ENCODE results near the gene SPZ1. TPM values are rescaled to one million over a fixed set of nuclear protein-coding genes. Genes with fewer than 3 reads are reported as not detected.

The SPZ1 gene
- total RNA-seq, 1 donor from 2014 or later = not detected

DNA sequence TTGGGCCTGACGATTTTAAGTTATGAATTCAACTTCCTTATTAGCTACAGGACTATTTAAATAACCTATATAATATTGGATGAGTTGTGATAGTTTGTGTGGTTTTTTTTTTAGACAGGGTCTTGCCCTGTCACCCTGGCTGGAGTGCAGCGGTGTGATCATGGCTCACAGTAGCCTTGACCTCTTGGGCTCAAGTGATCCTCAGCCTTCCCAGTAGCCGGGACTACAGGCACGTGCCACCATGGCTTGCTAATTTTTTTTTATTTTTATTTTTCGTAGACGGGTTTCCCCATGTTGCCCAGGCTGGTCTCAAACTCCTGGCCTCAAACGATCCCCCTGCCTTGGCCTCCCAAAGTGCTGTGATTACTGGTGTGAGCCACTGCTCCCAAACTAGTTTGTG lies 17.6 kb downstream of the SPZ1 start:
- no peaks in the 10 kb centered on the region for H3K9me3 Mint-ChIP-seq
- H3K4me3 Mint-ChIP-seq = no peak overlapping the region
- H3K36me3 Mint-ChIP-seq (ENCODE audit: low read depth) = no peaks in the 10 kb centered on the region
- TF ChIP-seq, protein P1, sequence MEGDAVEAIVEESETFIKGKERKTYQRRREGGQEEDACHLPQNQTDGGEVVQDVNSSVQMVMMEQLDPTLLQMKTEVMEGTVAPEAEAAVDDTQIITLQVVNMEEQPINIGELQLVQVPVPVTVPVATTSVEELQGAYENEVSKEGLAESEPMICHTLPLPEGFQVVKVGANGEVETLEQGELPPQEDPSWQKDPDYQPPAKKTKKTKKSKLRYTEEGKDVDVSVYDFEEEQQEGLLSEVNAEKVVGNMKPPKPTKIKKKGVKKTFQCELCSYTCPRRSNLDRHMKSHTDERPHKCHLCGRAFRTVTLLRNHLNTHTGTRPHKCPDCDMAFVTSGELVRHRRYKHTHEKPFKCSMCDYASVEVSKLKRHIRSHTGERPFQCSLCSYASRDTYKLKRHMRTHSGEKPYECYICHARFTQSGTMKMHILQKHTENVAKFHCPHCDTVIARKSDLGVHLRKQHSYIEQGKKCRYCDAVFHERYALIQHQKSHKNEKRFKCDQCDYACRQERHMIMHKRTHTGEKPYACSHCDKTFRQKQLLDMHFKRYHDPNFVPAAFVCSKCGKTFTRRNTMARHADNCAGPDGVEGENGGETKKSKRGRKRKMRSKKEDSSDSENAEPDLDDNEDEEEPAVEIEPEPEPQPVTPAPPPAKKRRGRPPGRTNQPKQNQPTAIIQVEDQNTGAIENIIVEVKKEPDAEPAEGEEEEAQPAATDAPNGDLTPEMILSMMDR (conservative IDR thresholded peaks at IDR 0.05) = no peak
- no peak for DNase-seq (ENCODE audit: low read depth, low spot score)
- H3K27me3 Mint-ChIP-seq (ENCODE audit: low read depth) = no peaks in the 10 kb centered on the region
- H3K4me1 Mint-ChIP-seq = no peaks in the 10 kb centered on the region
- no peak overlapping the region for H3K27ac Mint-ChIP-seq (ENCODE audit: unreplicated experiment)

DNA sequence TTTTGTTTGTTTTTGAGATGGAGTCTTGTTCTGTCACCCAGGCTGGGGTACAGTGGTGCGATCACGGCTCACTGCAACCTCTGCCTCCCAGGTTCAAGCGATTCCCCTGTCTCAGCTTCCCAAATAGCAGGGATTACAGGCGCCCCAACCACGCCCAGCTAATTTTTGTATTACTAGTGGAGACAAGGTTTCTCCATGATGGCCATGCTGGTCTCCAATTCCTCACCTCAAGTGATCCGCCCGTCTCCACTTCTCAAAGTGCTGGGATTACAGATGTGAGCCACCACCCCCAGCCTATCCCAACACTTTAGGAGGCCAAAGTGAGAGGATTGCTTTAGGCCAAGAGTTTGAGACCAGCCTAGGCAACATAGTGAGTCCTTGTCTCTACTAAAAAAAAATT lies 19.3 kb downstream of the SPZ1 start:
- Mint-ChIP-seq H3K27me3 (ENCODE audit: low read depth) (no peaks in the 10 kb centered on the region), H3K36me3 (ENCODE audit: low read depth) (no peaks in the 10 kb centered on the region), H3K27ac (ENCODE audit: unreplicated experiment) (no peak overlapping the region), H3K4me1 (no peaks in the 10 kb centered on the region), H3K4me3 (no peak overlapping the region), H3K9me3 (no peaks in the 10 kb centered on the region)
- no peak for DNase-seq (ENCODE audit: low read depth, low spot score)
- TF ChIP-seq, protein P1 (conservative IDR thresholded peaks at IDR 0.05) = no peak

DNA sequence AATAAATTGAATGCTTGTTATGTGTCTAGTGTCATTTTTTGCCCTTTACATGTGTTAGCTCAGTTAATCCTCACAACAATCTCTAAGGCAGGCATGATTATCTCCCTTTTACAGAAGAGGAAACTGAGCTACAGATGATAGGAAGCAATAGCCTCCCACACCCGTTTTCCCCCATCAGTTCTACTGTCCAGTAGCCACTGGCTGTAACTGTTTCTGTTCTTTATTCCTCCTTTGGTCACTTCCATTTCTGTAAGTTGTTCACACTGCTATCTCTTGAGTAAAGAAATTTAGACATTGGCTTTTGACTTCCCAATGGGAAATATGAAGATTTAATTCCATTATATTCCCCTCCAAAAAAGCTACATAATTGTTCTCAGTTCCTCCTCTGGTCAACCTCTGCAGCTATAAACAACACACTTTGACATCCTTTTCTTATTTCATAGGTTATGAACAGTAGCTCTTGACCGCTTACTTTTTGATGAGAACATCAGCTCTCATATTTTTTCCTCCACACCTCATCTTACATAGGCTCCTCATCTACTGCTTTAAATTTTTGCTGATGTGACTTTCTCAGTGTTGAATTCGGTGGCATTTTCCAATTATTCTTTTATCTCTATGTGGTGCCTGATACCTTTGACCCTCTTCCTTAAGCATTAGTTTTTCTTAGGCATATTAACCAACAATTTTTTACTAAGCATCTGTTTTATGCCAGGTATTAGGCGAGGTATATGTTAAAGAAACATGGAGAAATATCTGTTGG lies 21.4 kb downstream of the SPZ1 start:
- no peaks in the 10 kb centered on the region for H3K36me3 Mint-ChIP-seq (ENCODE audit: low read depth)
- TF ChIP-seq, protein P1 (conservative IDR thresholded peaks at IDR 0.05) = no peak
- no peaks in the 10 kb centered on the region for H3K9me3 Mint-ChIP-seq
- no peak overlapping the region for H3K4me3 Mint-ChIP-seq
- no peak overlapping the region for H3K27ac Mint-ChIP-seq (ENCODE audit: unreplicated experiment)
- no peak for DNase-seq (ENCODE audit: low read depth, low spot score)
- no peaks in the 10 kb centered on the region for H3K4me1 Mint-ChIP-seq
- H3K27me3 Mint-ChIP-seq (ENCODE audit: low read depth) = no peaks in the 10 kb centered on the region

DNA sequence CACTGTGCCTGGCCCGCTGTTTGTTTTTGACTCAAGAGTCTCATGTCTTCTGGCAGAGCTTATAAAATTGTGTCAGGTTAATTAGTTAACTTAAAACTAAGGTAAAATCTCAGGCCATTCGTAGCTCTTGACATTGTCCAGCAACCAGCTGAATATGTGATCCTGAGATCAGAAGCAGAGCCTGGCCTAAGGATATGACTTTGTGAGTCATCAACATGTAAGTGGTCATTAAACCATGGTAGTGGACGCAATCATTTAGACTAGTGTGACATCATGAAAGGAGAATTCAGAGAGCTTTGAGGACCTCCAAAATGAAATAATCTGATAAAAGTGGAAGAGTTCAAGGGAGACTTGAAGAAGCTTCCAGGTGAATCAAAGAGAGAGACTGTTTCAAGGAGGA lies 23.3 kb downstream of the SPZ1 start:
- H3K36me3 Mint-ChIP-seq (ENCODE audit: low read depth) = no peaks in the 10 kb centered on the region
- no peaks in the 10 kb centered on the region for H3K9me3 Mint-ChIP-seq
- no peak for DNase-seq (ENCODE audit: low read depth, low spot score)
- H3K27ac Mint-ChIP-seq (ENCODE audit: unreplicated experiment) = no peak overlapping the region
- TF ChIP-seq, protein P1 (conservative IDR thresholded peaks at IDR 0.05) = no peak
- H3K4me1 Mint-ChIP-seq = no peaks in the 10 kb centered on the region
- no peaks in the 10 kb centered on the region for H3K27me3 Mint-ChIP-seq (ENCODE audit: low read depth)
- H3K4me3 Mint-ChIP-seq = no peak overlapping the region

DNA sequence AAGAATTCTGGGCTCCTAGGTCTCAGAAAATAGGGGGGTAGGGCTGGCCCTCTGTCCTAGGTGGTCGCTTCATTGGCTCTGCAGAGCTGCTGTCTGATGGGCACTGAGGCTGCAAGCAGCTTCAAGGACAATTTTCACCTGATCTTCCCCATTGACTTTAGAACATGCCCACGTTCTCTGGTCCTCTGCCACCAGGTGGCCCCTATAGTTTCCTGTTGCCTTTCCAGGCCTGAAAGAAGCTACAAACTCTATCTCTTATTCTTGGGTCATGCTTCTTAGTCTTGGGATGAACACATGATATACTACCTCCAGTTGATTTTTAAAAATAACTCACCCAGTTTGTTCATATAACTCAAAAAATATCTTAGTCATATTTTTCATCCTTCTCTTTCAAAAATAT lies 26.3 kb downstream of the SPZ1 start:
- Mint-ChIP-seq H3K4me3 (no peak overlapping the region), H3K4me1 (no peaks in the 10 kb centered on the region), H3K9me3 (no peaks in the 10 kb centered on the region), H3K36me3 (ENCODE audit: low read depth) (no peaks in the 10 kb centered on the region), H3K27me3 (ENCODE audit: low read depth) (no peaks in the 10 kb centered on the region), H3K27ac (ENCODE audit: unreplicated experiment) (no peak overlapping the region)
- TF ChIP-seq, protein P1 (conservative IDR thresholded peaks at IDR 0.05) = peak; percentile 58
- no peak for DNase-seq (ENCODE audit: low read depth, low spot score)

All from neural crest cell (in vitro differentiated cells).